GM19324 (cell line): ENCODE results near the gene PI4KA.
"Not testable (repeated sequence)": the region's sequence is repeated elsewhere in the genome, so short reads cannot be mapped to it uniquely, and the experiment has no call there.

Experiments
- ATAC-seq: cut with Tn5 transposase; IDR thresholded peaks from one replicate; pipeline ENCODE4 v1.9.1; 2021; ENCODE audit warnings: mild to moderate bottlenecking, moderate library complexity; ENCODE audit not compliant: unreplicated experiment, low FRiP score

PI4KA gene

GRCh38 chr22:20672732-20673131, 185.9 kb downstream of the PI4KA start:
- no peak for ATAC-seq

- no peak for ATAC-seq
Observed at GRCh38 chr22:20672082-20672424, 186.6 kb downstream of the PI4KA start.

GRCh38 chr22:20671409-20672081, 187.1 kb downstream of the PI4KA start:
- no peak for ATAC-seq

GRCh38 chr22:20670457-20671261, 188.0 kb downstream of the PI4KA start:
- not testable (repeated sequence) for ATAC-seq

GRCh38 chr22:20669884-20670283, 188.7 kb downstream of the PI4KA start:
- not testable (repeated sequence) for ATAC-seq

GRCh38 chr22:20669471-20669870, 189.1 kb downstream of the PI4KA start:
- not testable (repeated sequence) for ATAC-seq

- ATAC-seq, result not testable (repeated sequence)
Observed at GRCh38 chr22:20668769-20669168, 189.8 kb downstream of the PI4KA start.

GRCh38 chr22:20668226-20668625, 190.4 kb downstream of the PI4KA start:
- not testable (repeated sequence) for ATAC-seq

GRCh38 chr22:20667548-20667947, 191.1 kb downstream of the PI4KA start:
- ATAC-seq, result not testable (repeated sequence)

GRCh38 chr22:20666560-20666959, 192.1 kb downstream of the PI4KA start:
- no peak for ATAC-seq

GRCh38 chr22:20664594-20664959, 194.0 kb downstream of the PI4KA start:
- no peak for ATAC-seq

GRCh38 chr22:20663941-20664593, 194.5 kb downstream of the PI4KA start:
- ATAC-seq, result no peak

GRCh38 chr22:20663137-20663828, 195.3 kb downstream of the PI4KA start:
- no peak for ATAC-seq

- not testable (repeated sequence) for ATAC-seq
Observed at GRCh38 chr22:20662524-20663036, 196.0 kb downstream of the PI4KA start.

GRCh38 chr22:20661473-20661872, 197.1 kb downstream of the PI4KA start:
- no peak for ATAC-seq

GRCh38 chr22:20660441-20661054, 198.1 kb downstream of the PI4KA start:
- ATAC-seq, result no peak

- ATAC-seq, result no peak
Observed at GRCh38 chr22:20659920-20660319, 198.7 kb downstream of the PI4KA start.

GRCh38 chr22:20659258-20659657, 199.4 kb downstream of the PI4KA start:
- ATAC-seq, result no peak

- ATAC-seq, result no peak
Observed at GRCh38 chr22:20658433-20659222, 200.0 kb downstream of the PI4KA start.
